WTC11 (cell line): ENCODE data around the gene ARHGAP22. TPM values are rescaled to one million over a fixed set of nuclear protein-coding genes. Genes with fewer than 3 reads are reported as not detected.

Source experiments
- ATAC-seq: fragments of 200-7000 bp; cut with Tn5 transposase; 2 replicates; pipeline ENCODE4 v1.10.0; 2021; ENCODE audit warnings: mild to moderate bottlenecking, moderate library complexity
- CTCF ChIA-PET: fragments of 300-600 bp; sonication (Branson Sonifier 250); formaldehyde crosslinking; loops from one replicate; lab custom pipeline; 2021; ENCODE audit warnings: antibody characterized with exemption; lab: Charles Lee
- POLR2A ChIA-PET: fragments of 350-600 bp; sonication (Branson Sonifier 250); formaldehyde crosslinking; loops from one replicate; lab custom pipeline; 2021; ENCODE audit warnings: antibody characterized with exemption; lab: Charles Lee
- DNase-seq: peaks from one replicate; pipeline ENCODE4 v3.0.0; 2021; ENCODE audit warnings: low spot score
- H3K27ac Mint-ChIP-seq: 2 replicates; pipeline ENCODE4 v1.8.0; 2021; ENCODE audit warnings: mixed read lengths
- H3K27me3 Mint-ChIP-seq: 2 replicates; pipeline ENCODE4 v1.8.0; 2021; ENCODE audit warnings: low read depth, mild to moderate bottlenecking, moderate library complexity, mixed read lengths
- H3K36me3 Mint-ChIP-seq: 2 replicates; pipeline ENCODE4 v1.8.0; 2021; ENCODE audit warnings: mixed read lengths
- H3K4me1 Mint-ChIP-seq: 2 replicates; pipeline ENCODE4 v1.8.0; 2022; ENCODE audit warnings: mixed read lengths
- H3K4me3 Mint-ChIP-seq: 2 replicates; pipeline ENCODE4 v1.8.0; 2021; ENCODE audit warnings: mild to moderate bottlenecking, moderate library complexity, mixed read lengths
- H3K9me3 Mint-ChIP-seq: 2 replicates; pipeline ENCODE4 v1.8.0; 2021; ENCODE audit warnings: mixed read lengths
- AFF4 ChIP-seq: sonication (generic); formaldehyde crosslinking; IDR thresholded peaks from 2 replicates; pipeline ENCODE4 v1.8.1; 2023; ENCODE audit warnings: mild to moderate bottlenecking, missing genetic modification reagents, borderline replicate concordance
- ATF1 ChIP-seq: sonication (generic); formaldehyde crosslinking; IDR thresholded peaks from 2 replicates; pipeline ENCODE4 v1.8.1; 2023; ENCODE audit warnings: mild to moderate bottlenecking, moderate library complexity, missing genetic modification reagents
- CREB1 ChIP-seq: sonication (generic); formaldehyde crosslinking; IDR thresholded peaks from 2 replicates; pipeline ENCODE4 v1.8.0; 2023; ENCODE audit warnings: mild to moderate bottlenecking, missing genetic modification reagents
- EMX1 ChIP-seq: fragments of 250-450 bp; sonication (Bioruptor Pico); IDR thresholded peaks from 2 replicates; pipeline ENCODE4 v1.8.0; 2021; ENCODE audit warnings: mild to moderate bottlenecking
- FOXK1 ChIP-seq: sonication (generic); formaldehyde crosslinking; IDR thresholded peaks from 2 replicates; pipeline ENCODE4 v1.8.0; 2022; ENCODE audit warnings: mild to moderate bottlenecking, moderate library complexity, missing genetic modification reagents
- MXD4 ChIP-seq: fragments of 250-450 bp; sonication (Bioruptor Pico); IDR thresholded peaks from 2 replicates; pipeline ENCODE4 v1.8.0; 2021; ENCODE audit warnings: mild to moderate bottlenecking, moderate library complexity, borderline replicate concordance
- NFYB ChIP-seq: sonication (generic); formaldehyde crosslinking; conservative IDR thresholded peaks from 2 replicates; pipeline ENCODE4 v1.8.0; 2022; ENCODE audit warnings: low read depth, missing genetic modification reagents
- NR3C1 ChIP-seq: sonication (generic); formaldehyde crosslinking; conservative IDR thresholded peaks from 2 replicates; pipeline ENCODE4 v1.8.1; 2023; ENCODE audit warnings: low read depth, mild to moderate bottlenecking, missing genetic modification reagents
- PREB ChIP-seq: sonication (generic); formaldehyde crosslinking; IDR thresholded peaks from 2 replicates; pipeline ENCODE4 v1.8.1; 2022; ENCODE audit warnings: mild to moderate bottlenecking, missing genetic modification reagents, moderate library complexity, borderline replicate concordance
- RORB ChIP-seq: fragments of 250-450 bp; sonication (Bioruptor Pico); IDR thresholded peaks from 2 replicates; pipeline ENCODE4 v1.9.0; 2021; ENCODE audit warnings: mild to moderate bottlenecking
- SOX15 ChIP-seq: fragments of 250-450 bp; sonication (Bioruptor Pico); IDR thresholded peaks from 2 replicates; pipeline ENCODE4 v1.9.0; 2021; ENCODE audit warnings: mild to moderate bottlenecking
- TEAD1 ChIP-seq: sonication (generic); formaldehyde crosslinking; IDR thresholded peaks from 2 replicates; pipeline ENCODE4 v1.8.0; 2022; ENCODE audit warnings: mild to moderate bottlenecking, missing genetic modification reagents
- TEAD4 ChIP-seq: sonication (generic); formaldehyde crosslinking; IDR thresholded peaks from 2 replicates; pipeline ENCODE4 v1.8.0; 2022; ENCODE audit warnings: mild to moderate bottlenecking, missing genetic modification reagents
- ZBTB43 ChIP-seq: sonication (generic); formaldehyde crosslinking; IDR thresholded peaks from 2 replicates; pipeline ENCODE4 v1.8.1; 2023; ENCODE audit warnings: mild to moderate bottlenecking, missing genetic modification reagents
- ZNF232 ChIP-seq: sonication (generic); formaldehyde crosslinking; IDR thresholded peaks from 2 replicates; pipeline ENCODE4 v1.8.0; 2022; ENCODE audit warnings: mild to moderate bottlenecking, missing genetic modification reagents
- ZNF263 ChIP-seq: sonication (generic); formaldehyde crosslinking; IDR thresholded peaks from 2 replicates; pipeline ENCODE4 v1.8.1; 2022; ENCODE audit warnings: low read depth, mild to moderate bottlenecking, moderate library complexity, missing genetic modification reagents
- total RNA-seq: library from RNA; stranded (reverse); gene quantifications from 3 replicates; pipeline ENCODE4 v1.2.3, GENCODE V29; 2021
- TF ChIP-seq, protein P1 (sequence below): fragments of 250-450 bp; sonication (Bioruptor Pico); conservative IDR thresholded peaks from 2 replicates; pipeline ENCODE4 v1.9.0; 2021; ENCODE audit warnings: mild to moderate bottlenecking
- TF ChIP-seq, protein P2 (sequence below): sonication (generic); formaldehyde crosslinking; IDR thresholded peaks from 2 replicates; pipeline ENCODE4 v1.8.0; 2023; ENCODE audit warnings: mild to moderate bottlenecking, missing genetic modification reagents
- TF ChIP-seq, protein P3 (sequence below): sonication (generic); formaldehyde crosslinking; conservative IDR thresholded peaks from 2 replicates; pipeline ENCODE4 v1.8.1; 2023; ENCODE audit warnings: mild to moderate bottlenecking, low read depth, missing genetic modification reagents, moderate library complexity
- TF ChIP-seq, protein P4 (sequence below): sonication (generic); formaldehyde crosslinking; IDR thresholded peaks from 2 replicates; pipeline ENCODE4 v1.8.0; 2022; ENCODE audit warnings: mild to moderate bottlenecking, missing genetic modification reagents

The ARHGAP22 gene
- total RNA-seq, 1 experiment from 2014 or later, result 8.6 TPM

DNA sequence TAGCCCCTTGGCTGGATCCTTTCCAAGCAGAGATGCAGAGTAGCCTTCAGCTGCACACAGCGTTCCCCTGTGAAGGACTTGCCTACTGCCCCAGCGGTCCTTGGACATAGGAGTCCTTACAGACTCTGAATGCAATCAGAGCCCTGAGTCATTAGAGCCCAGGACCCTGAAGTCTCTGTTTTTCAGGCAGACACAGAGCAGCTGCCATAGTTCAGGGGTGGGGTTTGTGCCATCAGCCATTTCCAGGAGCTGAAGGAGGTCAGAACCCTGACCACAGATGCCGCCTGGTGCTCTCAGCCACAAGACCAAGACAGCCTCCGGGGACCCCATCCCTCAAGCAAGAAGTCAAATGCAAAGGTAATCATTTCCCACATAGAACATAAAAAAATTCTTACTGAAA is 47.0 kb upstream of the ARHGAP22 start (continued):
- TF ChIP-seq, protein P1, sequence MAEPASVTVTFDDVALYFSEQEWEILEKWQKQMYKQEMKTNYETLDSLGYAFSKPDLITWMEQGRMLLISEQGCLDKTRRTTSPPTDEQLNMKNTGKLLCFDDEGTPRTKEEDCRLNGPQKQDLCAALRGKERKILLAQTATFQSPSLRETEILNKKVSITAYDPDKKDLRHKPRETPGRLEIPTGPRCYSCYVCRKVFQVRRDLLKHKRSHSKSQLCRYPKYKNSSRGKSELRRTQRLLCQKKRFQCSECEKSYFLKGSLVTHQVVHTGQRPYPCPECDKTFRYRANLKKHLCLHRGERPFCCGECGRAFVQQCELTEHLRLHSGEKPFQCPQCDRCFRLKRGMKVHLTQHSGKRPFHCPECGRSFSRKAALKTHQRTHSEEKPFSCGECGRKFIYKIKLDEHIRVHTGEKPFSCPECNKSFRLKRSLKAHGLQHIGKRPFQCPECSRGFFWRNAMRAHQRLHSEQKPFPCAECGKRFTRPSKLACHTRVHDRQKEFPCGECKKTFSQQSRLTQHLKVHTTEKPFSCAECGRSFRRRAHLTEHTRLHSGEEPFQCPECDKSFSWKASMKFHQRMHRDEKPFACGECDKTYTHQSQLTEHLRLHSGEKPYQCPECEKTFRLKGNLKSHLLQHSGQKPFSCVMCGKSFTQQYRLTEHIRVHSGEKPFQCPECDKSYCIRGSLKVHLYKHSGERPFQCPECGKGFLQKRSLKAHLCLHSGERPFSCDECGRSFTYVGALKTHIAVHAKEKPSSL (CRISPR knock-in tag), result no peak
- TF ChIP-seq SOX15 (CRISPR knock-in tag), result no peak
- TF ChIP-seq TEAD1 (CRISPR knock-in tag), result no peak
- TF ChIP-seq ATF1 (CRISPR knock-in tag), result no peak

DNA sequence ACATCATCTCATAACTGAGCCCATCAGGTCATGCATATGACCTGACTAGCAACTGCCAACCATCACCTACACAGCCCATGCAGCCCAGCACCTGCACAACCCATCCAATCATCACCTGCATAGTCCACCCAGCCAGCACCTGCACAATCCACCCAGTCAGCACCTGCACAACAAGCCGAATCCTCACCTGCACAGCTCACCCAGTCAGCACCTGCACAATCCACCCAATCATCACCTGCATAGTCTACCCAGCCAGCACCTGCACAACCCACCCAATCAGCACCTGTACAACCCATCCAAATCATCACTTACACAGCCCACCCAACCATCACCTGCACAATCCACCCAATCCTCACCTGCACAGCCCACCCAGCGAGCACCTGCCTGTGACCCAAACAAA is 46.4 kb upstream of the ARHGAP22 start:
- peaks cover 14% of the 10 kb centered on the region; the same call in 1 of the 2 replicates for H3K27me3 Mint-ChIP-seq
- H3K4me1 Mint-ChIP-seq, result no peaks in the 10 kb centered on the region
- H3K36me3 Mint-ChIP-seq, result no peaks in the 10 kb centered on the region
- no peak overlapping the region for H3K4me3 Mint-ChIP-seq
- no peaks in the 10 kb centered on the region for H3K9me3 Mint-ChIP-seq
- ATAC-seq (no peak), DNase-seq (no peak)
- CTCF ChIA-PET, result interaction anchor here (1.2 kb wide), 1 partner anchor 100 kb away, joined by 4 read pairs; no protein-coding TSS in a partner anchor
- POLR2A ChIA-PET, result no interaction called here
- H3K27ac Mint-ChIP-seq, result no peak overlapping the region
- TF ChIP-seq, protein P2, sequence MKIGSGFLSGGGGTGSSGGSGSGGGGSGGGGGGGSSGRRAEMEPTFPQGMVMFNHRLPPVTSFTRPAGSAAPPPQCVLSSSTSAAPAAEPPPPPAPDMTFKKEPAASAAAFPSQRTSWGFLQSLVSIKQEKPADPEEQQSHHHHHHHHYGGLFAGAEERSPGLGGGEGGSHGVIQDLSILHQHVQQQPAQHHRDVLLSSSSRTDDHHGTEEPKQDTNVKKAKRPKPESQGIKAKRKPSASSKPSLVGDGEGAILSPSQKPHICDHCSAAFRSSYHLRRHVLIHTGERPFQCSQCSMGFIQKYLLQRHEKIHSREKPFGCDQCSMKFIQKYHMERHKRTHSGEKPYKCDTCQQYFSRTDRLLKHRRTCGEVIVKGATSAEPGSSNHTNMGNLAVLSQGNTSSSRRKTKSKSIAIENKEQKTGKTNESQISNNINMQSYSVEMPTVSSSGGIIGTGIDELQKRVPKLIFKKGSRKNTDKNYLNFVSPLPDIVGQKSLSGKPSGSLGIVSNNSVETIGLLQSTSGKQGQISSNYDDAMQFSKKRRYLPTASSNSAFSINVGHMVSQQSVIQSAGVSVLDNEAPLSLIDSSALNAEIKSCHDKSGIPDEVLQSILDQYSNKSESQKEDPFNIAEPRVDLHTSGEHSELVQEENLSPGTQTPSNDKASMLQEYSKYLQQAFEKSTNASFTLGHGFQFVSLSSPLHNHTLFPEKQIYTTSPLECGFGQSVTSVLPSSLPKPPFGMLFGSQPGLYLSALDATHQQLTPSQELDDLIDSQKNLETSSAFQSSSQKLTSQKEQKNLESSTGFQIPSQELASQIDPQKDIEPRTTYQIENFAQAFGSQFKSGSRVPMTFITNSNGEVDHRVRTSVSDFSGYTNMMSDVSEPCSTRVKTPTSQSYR (CRISPR knock-in tag), result no peak
- TF ChIP-seq, protein P3, sequence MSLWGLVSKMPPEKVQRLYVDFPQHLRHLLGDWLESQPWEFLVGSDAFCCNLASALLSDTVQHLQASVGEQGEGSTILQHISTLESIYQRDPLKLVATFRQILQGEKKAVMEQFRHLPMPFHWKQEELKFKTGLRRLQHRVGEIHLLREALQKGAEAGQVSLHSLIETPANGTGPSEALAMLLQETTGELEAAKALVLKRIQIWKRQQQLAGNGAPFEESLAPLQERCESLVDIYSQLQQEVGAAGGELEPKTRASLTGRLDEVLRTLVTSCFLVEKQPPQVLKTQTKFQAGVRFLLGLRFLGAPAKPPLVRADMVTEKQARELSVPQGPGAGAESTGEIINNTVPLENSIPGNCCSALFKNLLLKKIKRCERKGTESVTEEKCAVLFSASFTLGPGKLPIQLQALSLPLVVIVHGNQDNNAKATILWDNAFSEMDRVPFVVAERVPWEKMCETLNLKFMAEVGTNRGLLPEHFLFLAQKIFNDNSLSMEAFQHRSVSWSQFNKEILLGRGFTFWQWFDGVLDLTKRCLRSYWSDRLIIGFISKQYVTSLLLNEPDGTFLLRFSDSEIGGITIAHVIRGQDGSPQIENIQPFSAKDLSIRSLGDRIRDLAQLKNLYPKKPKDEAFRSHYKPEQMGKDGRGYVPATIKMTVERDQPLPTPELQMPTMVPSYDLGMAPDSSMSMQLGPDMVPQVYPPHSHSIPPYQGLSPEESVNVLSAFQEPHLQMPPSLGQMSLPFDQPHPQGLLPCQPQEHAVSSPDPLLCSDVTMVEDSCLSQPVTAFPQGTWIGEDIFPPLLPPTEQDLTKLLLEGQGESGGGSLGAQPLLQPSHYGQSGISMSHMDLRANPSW, result no peak
- TF ChIP-seq NR3C1, result no peak
- no peak for TF ChIP-seq ZNF263 (CRISPR knock-in tag)
- no peak for TF ChIP-seq TEAD1 (CRISPR knock-in tag)
- no peak for TF ChIP-seq FOXK1 (CRISPR knock-in tag)
- no peak for TF ChIP-seq ZBTB43 (CRISPR knock-in tag)
- no peak for TF ChIP-seq AFF4 (CRISPR knock-in tag)
- no peak for TF ChIP-seq EMX1
- no peak for TF ChIP-seq RORB (CRISPR knock-in tag)
- no peak for TF ChIP-seq ZNF232 (CRISPR knock-in tag)
- TF ChIP-seq SOX15 (CRISPR knock-in tag), result no peak
- no peak for TF ChIP-seq CREB1 (CRISPR knock-in tag)
- no peak for TF ChIP-seq NFYB (CRISPR knock-in tag)
- no peak for TF ChIP-seq PREB
- TF ChIP-seq TEAD4 (CRISPR knock-in tag), result no peak
- TF ChIP-seq, protein P4, sequence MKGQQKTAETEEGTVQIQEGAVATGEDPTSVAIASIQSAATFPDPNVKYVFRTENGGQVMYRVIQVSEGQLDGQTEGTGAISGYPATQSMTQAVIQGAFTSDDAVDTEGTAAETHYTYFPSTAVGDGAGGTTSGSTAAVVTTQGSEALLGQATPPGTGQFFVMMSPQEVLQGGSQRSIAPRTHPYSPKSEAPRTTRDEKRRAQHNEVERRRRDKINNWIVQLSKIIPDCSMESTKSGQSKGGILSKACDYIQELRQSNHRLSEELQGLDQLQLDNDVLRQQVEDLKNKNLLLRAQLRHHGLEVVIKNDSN (CRISPR knock-in tag), result no peak
- TF ChIP-seq MXD4, result no peak
